ENCODE measurements around the gene CORO7.

The CORO7 gene

DNA sequence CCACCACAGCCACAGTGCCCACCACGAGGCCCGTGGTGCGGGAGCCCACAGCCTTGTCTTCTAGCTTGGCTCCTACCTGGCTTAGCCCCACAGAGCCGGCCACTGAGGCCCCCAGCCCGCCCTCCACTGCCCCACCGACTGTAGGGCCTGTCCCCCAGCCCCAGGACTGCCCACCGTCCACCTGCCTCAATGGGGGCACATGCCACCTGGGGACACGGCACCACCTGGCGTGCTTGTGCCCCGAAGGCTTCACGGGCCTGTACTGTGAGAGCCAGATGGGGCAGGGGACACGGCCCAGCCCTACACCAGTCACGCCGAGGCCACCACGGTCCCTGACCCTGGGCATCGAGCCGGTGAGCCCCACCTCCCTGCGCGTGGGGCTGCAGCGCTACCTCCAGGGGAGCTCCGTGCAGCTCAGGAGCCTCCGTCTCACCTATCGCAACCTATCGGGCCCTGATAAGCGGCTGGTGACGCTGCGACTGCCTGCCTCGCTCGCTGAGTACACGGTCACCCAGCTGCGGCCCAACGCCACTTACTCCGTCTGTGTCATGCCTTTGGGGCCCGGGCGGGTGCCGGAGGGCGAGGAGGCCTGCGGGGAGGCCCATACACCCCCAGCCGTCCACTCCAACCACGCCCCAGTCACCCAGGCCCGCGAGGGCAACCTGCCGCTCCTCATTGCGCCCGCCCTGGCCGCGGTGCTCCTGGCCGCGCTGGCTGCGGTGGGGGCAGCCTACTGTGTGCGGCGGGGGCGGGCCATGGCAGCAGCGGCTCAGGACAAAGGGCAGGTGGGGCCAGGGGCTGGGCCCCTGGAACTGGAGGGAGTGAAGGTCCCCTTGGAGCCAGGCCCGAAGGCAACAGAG lies 34.2 kb downstream of the CORO7 start:
- no peak overlapping the region for H3K27ac ChIP-seq
- TF ChIP-seq, protein P1, sequence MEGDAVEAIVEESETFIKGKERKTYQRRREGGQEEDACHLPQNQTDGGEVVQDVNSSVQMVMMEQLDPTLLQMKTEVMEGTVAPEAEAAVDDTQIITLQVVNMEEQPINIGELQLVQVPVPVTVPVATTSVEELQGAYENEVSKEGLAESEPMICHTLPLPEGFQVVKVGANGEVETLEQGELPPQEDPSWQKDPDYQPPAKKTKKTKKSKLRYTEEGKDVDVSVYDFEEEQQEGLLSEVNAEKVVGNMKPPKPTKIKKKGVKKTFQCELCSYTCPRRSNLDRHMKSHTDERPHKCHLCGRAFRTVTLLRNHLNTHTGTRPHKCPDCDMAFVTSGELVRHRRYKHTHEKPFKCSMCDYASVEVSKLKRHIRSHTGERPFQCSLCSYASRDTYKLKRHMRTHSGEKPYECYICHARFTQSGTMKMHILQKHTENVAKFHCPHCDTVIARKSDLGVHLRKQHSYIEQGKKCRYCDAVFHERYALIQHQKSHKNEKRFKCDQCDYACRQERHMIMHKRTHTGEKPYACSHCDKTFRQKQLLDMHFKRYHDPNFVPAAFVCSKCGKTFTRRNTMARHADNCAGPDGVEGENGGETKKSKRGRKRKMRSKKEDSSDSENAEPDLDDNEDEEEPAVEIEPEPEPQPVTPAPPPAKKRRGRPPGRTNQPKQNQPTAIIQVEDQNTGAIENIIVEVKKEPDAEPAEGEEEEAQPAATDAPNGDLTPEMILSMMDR (IDR thresholded peaks at IDR 0.05): no peak
- no peak for TF ChIP-seq ZFX (IDR thresholded peaks at IDR 0.05; ENCODE audit: borderline replicate concordance)

DNA sequence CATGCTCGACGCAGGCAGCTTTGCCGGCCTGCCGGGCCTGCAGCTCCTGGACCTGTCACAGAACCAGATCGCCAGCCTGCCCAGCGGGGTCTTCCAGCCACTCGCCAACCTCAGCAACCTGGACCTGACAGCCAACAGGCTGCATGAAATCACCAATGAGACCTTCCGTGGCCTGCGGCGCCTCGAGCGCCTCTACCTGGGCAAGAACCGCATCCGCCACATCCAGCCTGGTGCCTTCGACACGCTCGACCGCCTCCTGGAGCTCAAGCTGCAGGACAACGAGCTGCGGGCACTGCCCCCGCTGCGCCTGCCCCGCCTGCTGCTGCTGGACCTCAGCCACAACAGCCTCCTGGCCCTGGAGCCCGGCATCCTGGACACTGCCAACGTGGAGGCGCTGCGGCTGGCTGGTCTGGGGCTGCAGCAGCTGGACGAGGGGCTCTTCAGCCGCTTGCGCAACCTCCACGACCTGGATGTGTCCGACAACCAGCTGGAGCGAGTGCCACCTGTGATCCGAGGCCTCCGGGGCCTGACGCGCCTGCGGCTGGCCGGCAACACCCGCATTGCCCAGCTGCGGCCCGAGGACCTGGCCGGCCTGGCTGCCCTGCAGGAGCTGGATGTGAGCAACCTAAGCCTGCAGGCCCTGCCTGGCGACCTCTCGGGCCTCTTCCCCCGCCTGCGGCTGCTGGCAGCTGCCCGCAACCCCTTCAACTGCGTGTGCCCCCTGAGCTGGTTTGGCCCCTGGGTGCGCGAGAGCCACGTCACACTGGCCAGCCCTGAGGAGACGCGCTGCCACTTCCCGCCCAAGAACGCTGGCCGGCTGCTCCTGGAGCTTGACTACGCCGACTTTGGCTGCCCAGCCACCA lies 35.1 kb downstream of the CORO7 start:
- no peak overlapping the region for H3K27ac ChIP-seq

DNA sequence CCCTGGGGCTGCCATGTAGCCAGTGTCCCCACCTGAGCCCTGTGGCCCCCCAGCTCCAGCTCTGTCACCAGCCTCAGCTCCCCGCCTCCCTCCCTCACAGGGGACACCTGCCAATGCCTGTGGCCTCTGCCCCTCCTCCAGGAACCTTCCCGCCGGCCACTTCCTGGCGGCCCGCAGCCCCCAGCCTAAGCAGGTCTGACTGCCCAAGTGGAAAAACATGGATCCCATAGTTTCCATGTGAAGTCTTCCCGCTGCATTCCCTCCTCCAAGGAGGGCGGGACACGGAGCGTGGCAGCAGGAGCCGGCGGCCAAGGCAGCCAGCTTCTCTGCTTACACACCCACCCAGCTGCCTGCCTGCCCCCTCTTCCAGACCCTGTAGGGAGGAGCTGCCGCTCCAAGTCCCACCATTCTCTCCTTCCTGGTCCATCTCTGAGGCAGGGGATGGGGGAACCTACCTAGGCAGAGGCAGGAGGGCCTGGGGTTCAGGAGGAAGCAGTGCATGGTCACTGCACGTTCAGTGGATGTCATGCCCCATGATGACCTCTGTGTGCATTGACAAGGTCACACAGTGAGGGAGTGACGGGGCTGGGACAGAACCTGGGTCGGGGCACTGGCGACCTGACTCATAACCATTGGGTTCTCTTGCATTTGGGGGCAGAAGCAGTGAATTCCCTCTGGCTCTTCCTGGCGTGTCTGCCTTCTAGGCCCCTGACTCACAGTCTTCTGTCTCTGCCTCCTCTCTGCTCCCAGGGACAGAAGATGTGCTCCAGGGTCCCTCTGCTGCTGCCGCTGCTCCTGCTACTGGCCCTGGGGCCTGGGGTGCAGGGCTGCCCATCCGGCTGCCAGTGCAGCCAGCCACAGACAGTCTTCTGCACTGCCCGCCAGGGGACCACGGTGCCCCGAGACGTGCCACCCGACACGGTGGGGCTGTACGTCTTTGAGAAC lies 36.0 kb downstream of the CORO7 start:
- no peak overlapping the region for H3K27ac ChIP-seq
- no peak for TF ChIP-seq ZFX (IDR thresholded peaks at IDR 0.05; ENCODE audit: borderline replicate concordance)

More for the DNA sequence above, 35.1 kb downstream of the CORO7 start:
- TF ChIP-seq, protein P1 (IDR thresholded peaks at IDR 0.05): no peak
- no peak for TF ChIP-seq ZFX (IDR thresholded peaks at IDR 0.05; ENCODE audit: borderline replicate concordance)

DNA sequence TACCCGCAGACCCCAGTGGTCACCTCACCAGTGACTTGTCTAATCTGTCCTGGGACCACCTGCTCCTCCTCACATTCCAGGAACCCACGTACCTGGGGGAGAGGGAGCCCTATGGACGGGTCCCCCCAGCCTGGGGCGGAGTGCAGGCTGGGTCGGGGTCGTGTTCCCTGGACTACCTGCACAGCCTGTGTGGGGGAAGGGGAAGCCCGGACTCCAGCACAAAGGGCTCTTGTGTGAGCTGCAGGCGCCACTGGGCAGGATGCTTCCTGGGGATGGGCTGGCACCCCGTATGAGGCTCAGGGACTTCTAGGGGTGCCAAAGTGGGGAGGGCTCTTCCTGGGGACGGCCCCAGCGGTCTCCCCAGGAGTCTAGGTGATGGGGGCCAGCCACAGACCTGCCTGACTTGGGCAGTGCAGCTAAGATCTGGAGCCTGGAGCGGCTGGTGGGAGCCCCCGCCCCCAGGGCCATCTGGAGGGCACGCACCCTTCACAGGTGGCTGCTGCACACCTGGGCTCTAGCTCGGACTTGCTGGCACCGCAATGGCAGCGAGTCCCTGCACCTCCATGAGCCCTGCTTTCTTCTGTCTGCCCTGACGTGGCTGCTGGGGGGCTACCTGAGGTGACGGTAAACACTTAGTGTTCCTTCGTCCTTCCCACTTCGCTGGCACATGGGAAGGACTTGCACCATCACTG lies 37.3 kb downstream of the CORO7 start:
- TF ChIP-seq, protein P1 (IDR thresholded peaks at IDR 0.05): no peak
- TF ChIP-seq ZFX (IDR thresholded peaks at IDR 0.05; ENCODE audit: borderline replicate concordance): no peak
- no peak overlapping the region for H3K27ac ChIP-seq

DNA sequence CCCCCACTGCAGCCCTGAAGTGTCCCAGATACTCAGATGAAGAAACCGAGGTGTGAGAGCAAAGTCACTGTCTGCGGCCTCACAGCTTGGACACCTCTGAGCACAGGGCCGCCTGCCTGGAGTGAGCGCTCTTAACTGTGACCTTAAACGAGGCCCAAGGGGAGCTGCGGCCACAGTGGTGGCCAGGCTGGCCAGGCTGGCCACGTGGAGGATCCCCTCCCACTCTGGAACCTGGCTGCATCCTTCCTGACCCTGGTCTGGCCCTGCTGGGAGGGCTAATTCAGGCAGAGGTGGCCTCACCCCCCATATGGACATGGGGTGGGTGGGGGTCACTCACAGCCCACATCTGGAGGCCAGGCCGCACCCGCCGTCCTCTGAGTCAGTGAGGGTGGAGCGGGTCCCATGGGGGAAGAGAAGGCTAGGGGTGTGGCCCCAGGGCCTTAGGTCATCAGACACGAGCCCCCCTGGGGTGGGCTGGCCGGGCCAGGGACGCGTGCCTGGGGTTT lies 38.2 kb downstream of the CORO7 start:
- no peak overlapping the region for H3K27ac ChIP-seq
- no peak for TF ChIP-seq ZFX (IDR thresholded peaks at IDR 0.05; ENCODE audit: borderline replicate concordance)
- TF ChIP-seq, protein P1 (IDR thresholded peaks at IDR 0.05): no peak

DNA sequence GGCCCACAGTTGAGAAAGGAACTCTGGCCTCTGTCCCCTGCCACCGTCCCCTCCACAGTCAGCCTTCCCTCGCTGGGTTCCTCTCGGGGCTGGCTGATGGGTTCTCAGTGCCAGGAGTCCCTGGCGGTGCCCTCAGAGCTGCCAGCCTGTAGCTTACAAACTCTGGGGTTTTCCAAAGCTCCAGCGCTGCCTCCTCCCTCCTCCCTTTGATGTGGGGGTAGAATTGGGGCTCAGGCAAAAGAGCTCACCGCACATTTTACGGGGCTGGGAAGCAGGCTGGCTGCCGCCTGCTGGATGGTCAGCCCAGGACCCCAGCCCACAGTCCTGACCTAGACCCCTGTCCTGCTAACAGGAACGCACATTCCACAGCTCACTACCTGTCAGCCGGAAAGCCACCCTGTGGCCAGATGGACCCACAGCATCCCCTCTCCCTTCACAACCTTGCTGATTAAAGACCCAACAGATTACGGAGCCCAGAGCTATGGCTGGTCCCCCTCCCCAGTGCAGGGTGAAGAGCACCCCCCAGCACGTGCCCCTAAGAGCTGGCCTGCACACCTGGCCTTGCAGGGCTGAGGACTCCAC lies 38.7 kb downstream of the CORO7 start:
- H3K27ac ChIP-seq: no peak overlapping the region
- TF ChIP-seq, protein P1 (IDR thresholded peaks at IDR 0.05): no peak
- no peak for TF ChIP-seq ZFX (IDR thresholded peaks at IDR 0.05; ENCODE audit: borderline replicate concordance)
